NT2/D1 (cell line): ENCODE results near the gene QRICH2.
"Not testable (repeated sequence)": the region's sequence is repeated elsewhere in the genome, so short reads cannot be mapped to it uniquely, and the experiment has no call there.

Experiments
- DNase-seq: peaks from one replicate; pipeline ENCODE4 v3.0.0-alpha.2; 2011; ENCODE audit warnings: low read depth, low spot score
- H3K27me3 ChIP-seq: 2 replicates; pipeline ENCODE4 v1.6.0; 2011; ENCODE audit warnings: mild to moderate bottlenecking; ENCODE audit not compliant: insufficient read length, insufficient read depth
- H3K36me3 ChIP-seq: 2 replicates; pipeline ENCODE4 v1.6.1; 2011; ENCODE audit warnings: mild to moderate bottlenecking, low read length, mixed read lengths; ENCODE audit not compliant: insufficient read depth, insufficient read length
- H3K4me1 ChIP-seq: 2 replicates; pipeline ENCODE4 v1.5.1; 2011; ENCODE audit not compliant: insufficient read depth, insufficient read length
- H3K4me3 ChIP-seq: 2 replicates; pipeline ENCODE4 v1.5.1; 2011; ENCODE audit warnings: low read depth; ENCODE audit not compliant: insufficient read length
- H3K9ac ChIP-seq: 2 replicates; pipeline ENCODE4 v1.6.0; 2011; ENCODE audit warnings: low read depth; ENCODE audit not compliant: insufficient read length
- H3K9me3 ChIP-seq: 2 replicates; pipeline ENCODE4 v1.5.1; 2011; ENCODE audit warnings: mild to moderate bottlenecking, low read length; ENCODE audit not compliant: insufficient read depth
- SUZ12 ChIP-seq: IDR thresholded peaks from 2 replicates; pipeline ENCODE4 v1.6.1; 2011; ENCODE audit not compliant: insufficient read length, insufficient read depth; ENCODE audit errors: extremely low read depth
- YY1 ChIP-seq: IDR thresholded peaks from 2 replicates; pipeline ENCODE4 v1.6.1; 2011; ENCODE audit not compliant: insufficient read length, insufficient read depth
- ZNF274 ChIP-seq: IDR thresholded peaks from 2 replicates; pipeline ENCODE4 v1.6.1; 2011; ENCODE audit warnings: mild to moderate bottlenecking, low read depth, low read length

Gene QRICH2

DNA sequence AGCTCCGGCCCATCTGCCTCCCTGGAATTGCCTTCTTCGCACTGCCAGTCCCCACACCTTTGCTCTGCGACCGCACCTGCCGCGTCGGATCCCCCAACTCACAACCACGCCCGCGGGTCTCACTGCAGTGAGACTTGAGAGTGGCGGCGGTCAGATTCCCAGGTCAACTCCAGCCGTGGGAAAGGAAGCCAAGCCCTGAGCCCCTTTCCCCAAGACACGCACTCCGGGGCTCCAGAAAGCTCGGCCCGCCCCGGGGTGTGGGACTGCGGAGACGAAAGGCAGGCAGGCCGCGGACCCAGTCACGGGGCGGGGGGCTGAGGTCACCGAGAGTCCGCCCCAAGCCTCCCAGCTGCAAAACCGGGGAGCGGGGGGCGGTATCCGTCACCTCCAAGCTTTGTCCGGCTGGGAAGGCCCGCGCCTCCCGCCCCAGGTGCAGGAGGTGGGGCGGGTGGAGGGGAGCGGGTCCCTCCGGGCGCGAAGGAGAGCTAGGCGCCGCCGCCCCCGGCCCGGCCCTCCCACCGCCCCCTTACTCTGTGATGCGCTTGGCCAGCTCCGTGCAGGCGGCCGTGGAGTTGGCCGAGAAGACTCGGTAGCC lies 45.0 kb upstream of the QRICH2 start:
- Histone ChIP-seq H3K36me3 (peaks cover under 1% of the 10 kb centered on the region), H3K9ac (peak overlapping the region; percentile 97), H3K4me1 (no peaks in the 10 kb centered on the region), H3K27me3 (peaks cover 5% of the 10 kb centered on the region), H3K9me3 (no peaks in the 10 kb centered on the region), H3K4me3 (peak overlapping the region; percentile 87)
- DNase-seq, result no peak
- TF ChIP-seq YY1 (no peak), ZNF274 (no peak), SUZ12 (no peak)

DNA sequence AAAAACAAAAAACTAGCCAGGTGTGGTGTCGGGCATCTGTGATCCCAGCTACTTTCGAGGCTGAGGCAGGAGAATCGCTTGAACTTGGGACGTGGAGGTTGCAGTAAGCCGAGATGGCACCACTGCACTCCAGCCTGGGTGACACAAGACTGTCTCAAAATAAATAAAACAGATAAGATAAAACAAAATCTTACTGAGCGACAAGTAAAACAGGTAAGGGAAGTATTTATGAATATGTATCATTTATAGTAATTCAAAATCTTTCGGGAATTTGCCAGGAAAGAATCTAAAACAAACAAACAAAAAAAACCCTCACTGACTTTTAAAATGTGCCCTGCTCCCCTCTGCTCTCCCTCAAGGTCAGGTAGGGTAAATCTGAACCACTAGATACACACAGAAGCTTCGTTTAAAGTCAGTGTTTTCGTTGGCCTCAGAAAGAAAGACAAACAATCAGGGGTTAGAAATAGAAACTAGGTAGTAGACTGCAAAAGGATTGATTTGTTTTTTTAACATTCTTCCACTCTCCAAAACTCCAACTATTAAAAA lies 43.5 kb upstream of the QRICH2 start:
- no peak overlapping the region for H3K4me3 ChIP-seq
- no peaks in the 10 kb centered on the region for H3K4me1 ChIP-seq
- H3K36me3 ChIP-seq, result peaks cover 14% of the 10 kb centered on the region
- DNase-seq, result no peak
- TF ChIP-seq SUZ12 (no peak), ZNF274 (no peak), YY1 (no peak)
- H3K27me3 ChIP-seq, result peaks cover 5% of the 10 kb centered on the region
- H3K9me3 ChIP-seq, result no peaks in the 10 kb centered on the region
- H3K9ac ChIP-seq, result no peak overlapping the region

DNA sequence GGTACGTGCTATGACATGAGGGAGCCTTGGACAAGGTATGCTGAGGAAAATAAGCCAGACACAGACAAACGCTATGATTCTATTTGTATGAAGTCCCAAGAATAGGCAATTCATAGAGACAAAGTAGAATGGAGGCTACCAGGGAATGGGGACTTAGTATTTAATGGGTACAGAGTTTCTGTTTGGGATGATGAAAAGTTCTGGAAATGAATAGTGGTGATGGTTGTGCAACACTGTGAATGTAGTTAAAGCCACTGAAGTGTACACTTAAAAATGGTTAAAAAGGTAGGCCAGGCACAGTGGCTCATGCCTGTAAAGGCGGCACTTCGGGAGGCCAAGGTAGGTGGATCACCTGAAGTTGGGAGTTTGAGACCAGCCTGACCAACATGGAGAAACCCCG lies 42.4 kb upstream of the QRICH2 start:
- TF ChIP-seq SUZ12 (no peak), YY1 (no peak), ZNF274 (no peak)
- H3K9ac ChIP-seq, result no peak overlapping the region
- H3K27me3 ChIP-seq, result peaks cover 5% of the 10 kb centered on the region
- no peaks in the 10 kb centered on the region for H3K9me3 ChIP-seq
- H3K36me3 ChIP-seq, result peaks cover 25% of the 10 kb centered on the region
- no peak overlapping the region for H3K4me3 ChIP-seq
- H3K4me1 ChIP-seq, result no peaks in the 10 kb centered on the region
- no peak for DNase-seq

DNA sequence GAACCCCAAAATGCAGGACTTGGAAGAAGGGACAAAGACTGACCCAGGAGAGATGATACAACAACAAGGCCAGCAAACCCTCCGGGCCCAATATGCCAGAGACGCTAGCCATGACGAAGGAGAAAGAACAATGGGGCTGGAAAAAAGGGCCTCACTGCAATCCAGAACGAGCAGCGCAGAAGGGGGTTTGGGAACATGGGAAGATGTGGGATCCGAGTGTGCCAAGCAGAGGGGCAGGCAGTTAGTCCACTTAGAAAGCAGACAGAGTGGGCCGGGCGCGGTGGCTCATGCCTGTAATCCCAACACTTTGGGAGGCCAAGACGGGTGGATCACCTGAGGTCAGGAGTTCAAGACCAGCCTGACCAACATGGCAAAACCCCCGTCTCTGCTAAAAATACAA lies 38.9 kb upstream of the QRICH2 start:
- peaks cover 51% of the 10 kb centered on the region for H3K36me3 ChIP-seq
- not testable (repeated sequence) for H3K4me1 ChIP-seq, H3K9me3 ChIP-seq, H3K9ac ChIP-seq, H3K27me3 ChIP-seq, DNase-seq, H3K4me3 ChIP-seq

DNA sequence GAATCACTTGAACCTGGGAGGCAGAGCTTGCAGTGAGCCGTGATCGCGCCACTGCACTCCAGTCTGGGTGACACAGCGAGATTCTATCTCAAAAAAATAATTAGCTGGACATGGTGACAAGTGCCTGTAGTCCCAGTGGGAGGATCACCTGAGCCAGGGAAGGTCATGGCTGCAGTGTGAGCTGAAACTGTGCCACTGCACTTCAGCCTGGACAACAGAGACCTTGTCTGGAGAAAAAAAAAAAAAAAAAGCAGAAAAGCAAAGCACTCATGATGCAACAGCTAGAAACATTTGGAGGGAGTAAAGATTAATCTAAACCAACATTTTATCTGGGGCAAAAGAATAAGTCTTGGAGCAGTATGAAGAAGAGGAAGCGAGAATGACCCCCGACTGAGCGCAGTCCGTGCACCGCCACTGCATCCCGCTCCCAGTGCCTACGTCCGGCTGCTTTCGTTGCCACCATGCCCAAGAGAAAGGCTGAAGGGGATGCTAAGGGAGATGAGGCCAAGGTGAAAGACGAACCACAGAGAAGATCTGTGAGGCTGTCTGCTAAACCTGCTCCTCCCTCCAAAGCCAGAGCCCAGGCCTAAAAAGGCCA lies 37.4 kb upstream of the QRICH2 start:
- H3K9ac ChIP-seq, result no peak overlapping the region
- no peak overlapping the region for H3K4me3 ChIP-seq
- H3K27me3 ChIP-seq, result no peaks in the 10 kb centered on the region
- no peaks in the 10 kb centered on the region for H3K9me3 ChIP-seq
- peaks cover 60% of the 10 kb centered on the region for H3K36me3 ChIP-seq
- TF ChIP-seq YY1 (no peak), ZNF274 (no peak), SUZ12 (no peak)
- peaks cover 1% of the 10 kb centered on the region for H3K4me1 ChIP-seq
- DNase-seq, result no peak

DNA sequence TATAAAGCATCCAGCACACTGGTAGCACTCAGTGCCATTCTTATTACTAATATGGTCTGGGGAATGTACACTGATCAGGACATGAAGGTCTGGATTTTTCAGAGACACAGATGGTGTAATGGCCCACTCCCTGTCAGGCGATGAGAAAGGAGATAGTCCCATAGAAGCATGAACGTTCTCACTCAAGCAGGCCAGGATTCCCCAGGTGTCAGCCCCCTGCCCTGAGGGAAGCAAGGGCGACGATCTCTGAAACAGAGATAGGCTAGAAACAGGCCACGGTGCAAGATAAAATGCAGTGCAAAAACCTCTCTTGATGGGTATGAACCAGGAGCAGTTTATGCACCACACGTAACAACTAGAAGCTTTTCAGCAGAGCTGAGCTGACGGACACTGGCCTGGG lies 35.0 kb upstream of the QRICH2 start:
- Histone ChIP-seq H3K4me3 (no peak overlapping the region), H3K27me3 (no peaks in the 10 kb centered on the region), H3K9me3 (no peaks in the 10 kb centered on the region), H3K36me3 (peaks cover 60% of the 10 kb centered on the region), H3K4me1 (peaks cover 1% of the 10 kb centered on the region), H3K9ac (no peak overlapping the region)
- no peak for DNase-seq
- TF ChIP-seq ZNF274, result no peak
- TF ChIP-seq SUZ12, result no peak
- TF ChIP-seq YY1, result no peak

DNA sequence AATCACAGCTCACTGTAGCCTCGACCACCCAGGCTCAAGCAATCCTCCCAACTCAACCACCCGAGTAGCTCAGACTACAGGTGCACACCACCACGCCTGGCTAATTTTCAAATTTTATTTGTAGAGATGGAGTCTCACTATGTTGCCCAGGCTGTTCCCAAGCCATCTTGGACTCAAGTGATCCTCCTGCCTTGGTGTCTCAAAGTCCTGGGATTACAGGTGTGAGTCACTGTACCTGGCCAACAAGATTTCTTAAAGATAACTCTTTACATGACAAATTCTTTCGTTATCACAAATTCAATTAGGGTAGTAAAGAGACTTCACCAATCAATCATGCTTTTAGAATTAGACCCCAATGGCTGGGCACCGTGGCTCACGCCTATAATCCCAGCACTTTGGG lies 33.2 kb upstream of the QRICH2 start:
- peaks cover 44% of the 10 kb centered on the region for H3K36me3 ChIP-seq
- DNase-seq, result no peak
- H3K4me1 ChIP-seq, result peaks cover 1% of the 10 kb centered on the region
- no peak overlapping the region for H3K4me3 ChIP-seq
- no peaks in the 10 kb centered on the region for H3K9me3 ChIP-seq
- no peak overlapping the region for H3K9ac ChIP-seq
- TF ChIP-seq ZNF274 (no peak), YY1 (no peak), SUZ12 (no peak)
- H3K27me3 ChIP-seq, result no peaks in the 10 kb centered on the region
